ENCODE results near the gene CBFA2T2.

CBFA2T2 gene

GRCh38 chr20:33657704-33658095, 167.8 kb downstream of the CBFA2T2 start:
- H3K27me3 Mint-ChIP-seq (ENCODE audit: low read depth, poor library complexity), result no peaks in the 10 kb centered on the region
- no peak for DNase-seq
- no peak overlapping the region for H3K27ac Mint-ChIP-seq
- peaks cover 13% of the 10 kb centered on the region for H3K4me1 Mint-ChIP-seq
- H3K4me3 Mint-ChIP-seq, result no peak overlapping the region
- H3K9me3 Mint-ChIP-seq, result no peaks in the 10 kb centered on the region
- TF ChIP-seq, protein P1, sequence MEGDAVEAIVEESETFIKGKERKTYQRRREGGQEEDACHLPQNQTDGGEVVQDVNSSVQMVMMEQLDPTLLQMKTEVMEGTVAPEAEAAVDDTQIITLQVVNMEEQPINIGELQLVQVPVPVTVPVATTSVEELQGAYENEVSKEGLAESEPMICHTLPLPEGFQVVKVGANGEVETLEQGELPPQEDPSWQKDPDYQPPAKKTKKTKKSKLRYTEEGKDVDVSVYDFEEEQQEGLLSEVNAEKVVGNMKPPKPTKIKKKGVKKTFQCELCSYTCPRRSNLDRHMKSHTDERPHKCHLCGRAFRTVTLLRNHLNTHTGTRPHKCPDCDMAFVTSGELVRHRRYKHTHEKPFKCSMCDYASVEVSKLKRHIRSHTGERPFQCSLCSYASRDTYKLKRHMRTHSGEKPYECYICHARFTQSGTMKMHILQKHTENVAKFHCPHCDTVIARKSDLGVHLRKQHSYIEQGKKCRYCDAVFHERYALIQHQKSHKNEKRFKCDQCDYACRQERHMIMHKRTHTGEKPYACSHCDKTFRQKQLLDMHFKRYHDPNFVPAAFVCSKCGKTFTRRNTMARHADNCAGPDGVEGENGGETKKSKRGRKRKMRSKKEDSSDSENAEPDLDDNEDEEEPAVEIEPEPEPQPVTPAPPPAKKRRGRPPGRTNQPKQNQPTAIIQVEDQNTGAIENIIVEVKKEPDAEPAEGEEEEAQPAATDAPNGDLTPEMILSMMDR (IDR thresholded peaks at IDR 0.05), result no peak
- H3K36me3 Mint-ChIP-seq (ENCODE audit: low read depth), result no peaks in the 10 kb centered on the region

- Mint-ChIP-seq H3K4me3 (no peak overlapping the region), H3K27ac (no peak overlapping the region), H3K36me3 (ENCODE audit: low read depth) (no peaks in the 10 kb centered on the region), H3K4me1 (peaks cover 11% of the 10 kb centered on the region), H3K9me3 (no peaks in the 10 kb centered on the region), H3K27me3 (ENCODE audit: low read depth, poor library complexity) (no peaks in the 10 kb centered on the region)
- TF ChIP-seq, protein P1 (IDR thresholded peaks at IDR 0.05), result no peak
- DNase-seq, result no peak
Measured at GRCh38 chr20:33658510-33658909, 168.6 kb downstream of the CBFA2T2 start.

DNA sequence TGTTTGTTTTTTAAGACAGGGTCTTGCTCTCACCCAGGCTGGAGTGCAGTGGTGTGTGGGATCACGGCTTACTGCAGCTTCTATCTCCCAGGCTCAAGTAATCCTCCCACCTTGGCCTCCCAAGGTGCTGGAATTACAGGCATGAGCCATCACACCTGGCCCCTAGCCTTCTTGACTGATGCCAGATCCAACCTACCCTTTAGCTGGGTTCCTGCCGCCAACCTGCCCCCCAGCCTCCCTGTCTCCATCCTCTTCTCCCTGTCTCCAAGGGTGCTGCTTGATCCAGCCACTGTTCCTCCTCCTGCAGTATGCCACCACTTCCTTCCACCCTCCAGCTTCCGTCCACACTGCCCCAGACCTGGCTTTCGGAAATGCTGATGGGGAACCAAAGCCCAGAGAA, 169.0 kb downstream of the CBFA2T2 start:
- TF ChIP-seq, protein P1 (IDR thresholded peaks at IDR 0.05), result no peak
- no peak for DNase-seq
- Mint-ChIP-seq H3K27me3 (ENCODE audit: low read depth, poor library complexity) (no peaks in the 10 kb centered on the region), H3K4me1 (peaks cover 11% of the 10 kb centered on the region), H3K4me3 (no peak overlapping the region), H3K9me3 (no peaks in the 10 kb centered on the region), H3K27ac (no peak overlapping the region), H3K36me3 (ENCODE audit: low read depth) (no peaks in the 10 kb centered on the region)

DNA sequence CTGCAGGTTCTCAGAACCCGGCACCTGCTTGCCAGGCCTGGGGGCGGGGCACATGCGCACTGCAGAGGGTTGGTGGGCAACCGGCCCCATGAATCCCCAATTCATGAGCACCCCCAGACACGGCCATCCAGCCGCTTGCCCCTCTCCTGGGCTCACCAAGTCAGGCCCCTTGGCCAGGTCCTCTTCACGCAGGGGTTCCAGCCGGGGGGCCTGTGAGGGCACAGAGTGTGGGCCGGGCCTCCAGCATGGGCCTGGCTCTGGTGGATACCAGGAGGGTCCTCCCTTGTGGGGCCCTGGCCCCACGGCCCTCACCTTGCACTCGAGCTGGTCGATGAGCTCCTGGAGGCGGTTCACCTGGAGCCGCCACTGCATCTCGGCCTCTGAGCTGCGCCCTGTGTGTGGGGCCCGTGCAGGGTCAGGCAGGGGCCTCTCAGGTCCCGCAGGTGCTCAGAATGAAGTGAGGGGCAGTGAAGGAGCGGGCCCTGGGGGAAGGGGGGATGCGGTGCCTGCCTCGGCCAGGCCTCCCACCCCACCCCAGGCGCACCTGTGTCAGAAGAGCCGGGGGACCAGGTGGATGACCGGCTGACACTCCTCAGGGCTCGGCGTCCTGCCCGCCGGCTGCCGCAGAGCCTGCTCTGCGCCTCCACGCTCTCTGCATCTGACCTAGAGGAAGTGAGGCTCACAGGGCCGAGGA, 169.6 kb downstream of the CBFA2T2 start:
- Mint-ChIP-seq H3K27me3 (ENCODE audit: low read depth, poor library complexity) (no peaks in the 10 kb centered on the region), H3K27ac (no peak overlapping the region), H3K4me1 (peaks cover 16% of the 10 kb centered on the region), H3K36me3 (ENCODE audit: low read depth) (no peaks in the 10 kb centered on the region), H3K4me3 (no peak overlapping the region), H3K9me3 (no peaks in the 10 kb centered on the region)
- TF ChIP-seq, protein P1 (IDR thresholded peaks at IDR 0.05), result no peak
- no peak for DNase-seq

- Mint-ChIP-seq H3K36me3 (ENCODE audit: low read depth) (no peaks in the 10 kb centered on the region), H3K4me3 (no peak overlapping the region), H3K9me3 (no peaks in the 10 kb centered on the region), H3K27me3 (ENCODE audit: low read depth, poor library complexity) (no peaks in the 10 kb centered on the region), H3K27ac (no peak overlapping the region), H3K4me1 (peaks cover 17% of the 10 kb centered on the region)
- TF ChIP-seq, protein P1 (IDR thresholded peaks at IDR 0.05), result no peak
- no peak for DNase-seq
Measured at GRCh38 chr20:33660035-33660684, 170.3 kb downstream of the CBFA2T2 start.

DNA sequence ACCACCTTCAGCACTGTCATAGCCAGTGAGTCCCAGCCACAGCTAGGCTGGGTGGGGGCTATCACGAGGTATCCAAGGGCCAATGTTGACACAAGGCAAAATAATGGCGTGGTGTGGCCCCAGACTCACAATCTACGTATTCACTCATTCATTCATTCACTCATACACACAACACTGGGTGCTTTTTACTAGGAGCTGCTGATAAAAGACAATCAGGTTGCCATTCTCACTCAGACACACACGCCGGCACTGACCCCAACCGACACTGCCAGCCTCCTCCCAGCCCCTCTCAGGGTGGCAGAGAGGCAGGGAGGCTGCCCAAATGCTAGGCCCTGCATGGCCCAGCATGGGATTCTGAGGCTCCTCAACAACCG, 170.8 kb downstream of the CBFA2T2 start:
- TF ChIP-seq, protein P1 (IDR thresholded peaks at IDR 0.05), result no peak
- no peak for DNase-seq
- Mint-ChIP-seq H3K4me3 (no peak overlapping the region), H3K9me3 (no peaks in the 10 kb centered on the region), H3K27me3 (ENCODE audit: low read depth, poor library complexity) (no peaks in the 10 kb centered on the region), H3K36me3 (ENCODE audit: low read depth) (no peaks in the 10 kb centered on the region), H3K4me1 (peaks cover 22% of the 10 kb centered on the region), H3K27ac (no peak overlapping the region)
